UCSD-AML1 (cell line): ENCODE results near the gene SWT1.

ENCODE experiments used
- DNase-seq: peaks from one replicate; lab custom pipeline; 2025; ENCODE audit not compliant: unreplicated experiment; lab: John Stamatoyannopoulos, UW

The SWT1 gene

GRCh38 chr1:185287451-185287850 lies 130.5 kb downstream of the SWT1 start:
- no peak for DNase-seq

GRCh38 chr1:185288435-185288834 lies 131.5 kb downstream of the SWT1 start:
- no peak for DNase-seq

GRCh38 chr1:185289880-185290279 lies 132.9 kb downstream of the SWT1 start:
- no peak for DNase-seq

DNA sequence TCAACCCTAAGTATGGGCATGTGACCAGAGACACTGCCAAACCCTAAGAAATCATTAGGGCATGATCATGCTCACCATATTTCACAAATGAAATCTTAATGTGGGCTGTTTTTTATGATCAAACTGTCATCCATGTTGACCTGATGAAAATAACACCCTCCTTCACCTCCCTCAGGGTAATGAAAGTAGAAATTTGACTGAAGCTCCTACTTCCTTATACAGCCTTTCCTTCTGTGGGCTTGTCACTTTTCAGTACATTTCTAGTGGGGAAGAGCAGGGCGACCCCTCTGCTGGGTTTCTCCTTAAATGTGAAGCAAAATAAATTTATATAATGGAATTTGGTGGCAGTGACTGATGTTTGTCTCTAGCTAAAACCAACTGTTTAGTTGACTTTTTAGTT lies 134.2 kb downstream of the SWT1 start:
- no peak for DNase-seq

GRCh38 chr1:185291652-185292051 lies 134.7 kb downstream of the SWT1 start:
- peak; percentile 40 for DNase-seq

DNA sequence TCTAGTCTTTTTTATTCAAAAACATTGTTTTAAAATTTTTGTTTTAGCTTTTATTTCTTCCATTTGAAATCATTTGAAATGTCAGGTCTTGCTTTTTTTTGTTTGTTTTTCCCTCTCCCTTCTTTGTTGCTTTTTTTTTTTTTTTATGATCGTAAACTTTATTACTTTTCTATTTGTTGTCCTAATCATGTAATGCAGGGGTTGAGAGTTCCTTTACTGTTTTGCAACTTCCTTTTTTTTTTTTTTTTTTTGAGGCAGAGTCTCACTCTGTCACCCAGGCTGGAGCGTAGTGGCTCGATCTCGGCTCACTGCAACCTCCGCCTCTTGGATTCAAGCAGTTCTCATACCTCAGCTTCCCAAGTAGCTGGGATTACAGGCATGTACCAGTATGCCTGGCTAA lies 135.3 kb downstream of the SWT1 start:
- peak; percentile 14 for DNase-seq

DNA sequence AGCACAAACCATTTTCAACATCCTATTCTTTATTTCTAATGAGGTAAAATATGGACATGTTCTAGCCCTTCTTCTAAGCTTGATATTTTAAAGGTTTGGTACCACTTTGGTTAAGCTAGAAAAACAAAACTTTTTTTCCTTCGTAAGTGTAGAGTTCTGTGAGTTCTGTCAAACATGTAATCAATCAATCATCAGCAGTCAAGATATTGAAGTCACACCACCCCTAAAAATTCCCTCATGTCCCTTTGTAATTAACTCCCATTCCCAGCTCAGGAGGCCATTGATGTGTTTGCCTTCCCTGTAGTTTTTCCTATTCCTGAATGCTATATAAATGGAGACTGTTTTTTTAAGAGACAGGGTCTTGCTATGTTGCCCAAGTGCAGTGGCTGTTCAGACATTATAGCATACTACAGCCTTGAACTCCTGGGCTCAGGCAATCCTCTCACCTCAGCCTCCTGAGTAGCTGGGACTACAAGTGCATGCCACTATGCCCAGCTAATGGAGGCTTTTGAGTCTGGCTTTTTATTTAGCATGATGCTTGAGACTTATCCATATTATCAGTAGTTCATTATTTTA lies 137.1 kb downstream of the SWT1 start:
- no peak for DNase-seq

DNA sequence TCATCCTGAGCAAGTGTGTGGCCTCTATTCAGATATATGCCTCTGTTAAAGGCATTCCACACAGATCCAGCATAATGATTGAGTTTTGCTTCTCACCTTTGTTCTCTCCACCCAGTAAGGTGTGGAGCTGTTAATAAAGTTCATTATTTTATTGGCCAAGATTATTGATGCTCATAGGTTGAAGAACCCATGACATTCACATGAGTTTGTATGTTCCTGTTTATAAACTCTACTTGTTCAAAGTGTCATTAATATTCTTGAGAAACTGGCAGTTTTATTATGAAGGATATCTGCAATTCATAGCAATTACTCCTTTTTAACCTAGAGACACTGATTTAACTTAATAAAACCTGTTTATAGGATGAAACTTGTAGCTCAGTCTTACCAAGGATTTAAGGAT lies 138.1 kb downstream of the SWT1 start:
- DNase-seq, result no peak

DNA sequence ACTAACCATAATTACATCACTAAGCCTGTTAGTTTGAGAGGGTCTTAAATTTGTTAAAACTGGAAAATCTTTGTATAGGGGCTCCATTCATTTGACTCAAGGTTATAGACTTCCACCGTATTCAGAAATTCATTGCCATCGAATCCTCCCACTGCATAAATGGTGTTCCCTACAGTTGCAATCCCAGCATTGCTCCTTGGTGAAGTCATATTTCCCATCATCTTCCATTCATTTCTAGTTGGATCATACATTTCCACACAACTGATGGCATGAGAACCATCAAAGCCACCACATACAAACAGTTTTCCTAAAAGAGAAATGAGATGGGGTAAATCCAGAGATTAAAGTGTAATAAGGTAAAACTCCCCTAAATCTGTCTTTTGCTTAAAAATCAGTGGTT lies 141.0 kb downstream of the SWT1 start:
- no peak for DNase-seq

GRCh38 chr1:185300152-185300551 lies 143.2 kb downstream of the SWT1 start:
- DNase-seq, result no peak

- DNase-seq, result no peak
Measured at GRCh38 chr1:185305419-185305818, 148.5 kb downstream of the SWT1 start.

- no peak for DNase-seq
Measured at GRCh38 chr1:185308126-185308525, 151.2 kb downstream of the SWT1 start.

DNA sequence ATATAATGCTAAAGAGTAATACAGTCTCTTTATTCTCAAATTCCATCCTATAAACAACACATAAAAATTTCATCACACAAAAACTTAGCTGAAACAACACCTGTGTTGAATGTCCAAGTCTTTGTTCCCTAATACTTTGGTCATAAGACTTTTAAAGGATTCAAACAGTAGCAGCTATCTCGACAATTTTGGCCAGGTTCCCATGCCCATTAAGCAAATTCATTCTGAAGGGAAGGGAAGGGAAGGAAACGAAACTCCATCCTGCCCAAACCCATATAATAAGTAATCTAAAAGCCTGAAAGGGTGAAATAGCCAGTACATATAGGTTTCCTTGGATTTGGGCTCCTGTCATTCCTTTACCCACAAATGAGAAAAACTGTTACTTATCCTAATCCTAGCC lies 152.6 kb downstream of the SWT1 start:
- DNase-seq, result no peak

DNA sequence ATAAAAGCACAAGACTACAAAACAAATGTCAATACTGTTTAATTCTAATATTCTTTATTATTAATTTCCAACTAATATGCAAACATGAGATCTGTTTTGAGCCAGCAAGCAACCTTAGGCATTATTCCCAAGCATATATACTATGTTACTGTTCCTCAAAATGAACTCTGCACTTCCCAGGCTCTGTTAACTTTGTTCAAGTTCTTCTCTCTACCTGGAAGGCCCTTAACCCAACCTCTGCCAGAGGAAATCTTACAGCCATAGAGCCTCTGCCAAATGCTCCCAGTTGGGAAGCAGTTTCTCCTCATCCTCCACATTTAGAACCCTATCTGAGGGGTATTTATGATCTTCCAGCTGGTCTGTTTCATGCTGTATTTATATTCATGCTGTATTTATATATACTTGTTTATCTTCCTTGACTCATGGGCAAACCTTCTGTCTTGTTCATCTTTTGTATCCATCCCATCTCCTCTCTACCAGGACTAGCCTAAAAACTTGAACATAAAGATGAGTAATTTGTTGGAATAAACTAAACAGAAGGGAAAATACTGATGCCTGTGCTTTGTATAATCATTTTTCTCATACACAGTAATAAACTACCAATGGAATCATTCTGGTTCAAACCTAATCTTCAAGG lies 154.7 kb downstream of the SWT1 start:
- DNase-seq, result no peak

GRCh38 chr1:185312361-185313138 lies 155.6 kb downstream of the SWT1 start:
- DNase-seq, result no peak

DNA sequence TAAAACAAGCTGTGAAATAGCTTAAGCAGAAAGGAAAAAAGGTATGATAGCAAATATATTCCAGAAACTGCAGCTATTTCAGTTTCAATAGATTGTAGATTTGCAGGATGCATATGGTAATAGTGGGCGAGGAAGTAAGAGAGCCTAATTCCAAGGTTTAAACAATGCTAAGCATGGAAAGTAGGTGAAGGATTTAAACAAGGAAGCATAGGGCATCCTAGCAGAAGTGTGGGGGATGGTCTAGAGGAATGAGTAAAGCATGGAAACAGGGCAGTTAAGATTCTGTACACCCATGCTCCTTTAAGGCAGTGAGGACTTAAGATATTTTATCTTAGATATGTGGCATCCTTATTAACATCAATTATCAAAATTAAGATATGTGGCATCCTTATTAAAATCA lies 157.4 kb downstream of the SWT1 start:
- no peak for DNase-seq

- DNase-seq, result no peak
Measured at GRCh38 chr1:185315445-185316071, 158.6 kb downstream of the SWT1 start.

GRCh38 chr1:185316163-185317033 lies 159.4 kb downstream of the SWT1 start:
- DNase-seq, result peak; percentile 82

- peak; percentile 96 for DNase-seq
Measured at GRCh38 chr1:185317034-185317885, 160.3 kb downstream of the SWT1 start, which contains the start of gene IVNS1ABP. Gene IVNS1ABP (minus strand): TSS chr1:185317243. CDS start chr1:185309493, 7,750 bp downstream.

GRCh38 chr1:185317886-185318310 lies 160.9 kb downstream of the SWT1 start:
- DNase-seq, result no peak
